ENCODE data around the gene MORN2. TPM values are rescaled to one million over a fixed set of nuclear protein-coding genes. Genes with fewer than 3 reads are reported as not detected.

The MORN2 gene
- total RNA-seq, 1 experiment from 2014 or later, result 12.9 TPM

DNA sequence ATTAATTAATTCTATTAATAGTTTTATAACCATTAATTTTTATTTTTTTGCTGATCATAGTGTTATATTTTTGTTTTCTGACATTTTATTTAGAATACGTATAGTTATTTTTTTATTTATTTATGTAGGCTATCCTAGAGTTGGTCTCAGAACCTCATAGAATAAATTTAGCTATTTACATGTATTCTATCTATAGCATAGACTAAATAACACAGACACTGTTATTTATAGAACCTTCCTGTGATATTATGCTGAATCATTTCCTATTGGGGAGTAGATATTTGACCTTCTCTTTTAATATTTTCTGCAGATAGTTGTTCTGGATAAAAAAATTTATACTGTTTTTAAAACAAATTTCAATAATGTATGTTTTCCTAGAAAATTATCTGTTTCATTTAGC, 34.1 kb downstream of the MORN2 start:
- Mint-ChIP-seq H3K4me3 (ENCODE audit: low read depth, unreplicated experiment) (no peak overlapping the region), H3K9me3 (ENCODE audit: low read depth, unreplicated experiment) (no peaks in the 10 kb centered on the region), H3K27ac (ENCODE audit: unreplicated experiment) (no peak overlapping the region), H3K4me1 (ENCODE audit: low read depth, unreplicated experiment) (no peaks in the 10 kb centered on the region), H3K36me3 (ENCODE audit: insufficient read depth, unreplicated experiment) (no peaks in the 10 kb centered on the region), H3K27me3 (ENCODE audit: unreplicated experiment) (no peaks in the 10 kb centered on the region)
- no TSS peak for BruUV-seq (replicated peaks)
- no peak for DNase-seq
- intact Hi-C loops (cut with micrococcal nuclease; ENCODE audit: unreplicated experiment), result no loop called here
- TF ChIP-seq, protein P1, sequence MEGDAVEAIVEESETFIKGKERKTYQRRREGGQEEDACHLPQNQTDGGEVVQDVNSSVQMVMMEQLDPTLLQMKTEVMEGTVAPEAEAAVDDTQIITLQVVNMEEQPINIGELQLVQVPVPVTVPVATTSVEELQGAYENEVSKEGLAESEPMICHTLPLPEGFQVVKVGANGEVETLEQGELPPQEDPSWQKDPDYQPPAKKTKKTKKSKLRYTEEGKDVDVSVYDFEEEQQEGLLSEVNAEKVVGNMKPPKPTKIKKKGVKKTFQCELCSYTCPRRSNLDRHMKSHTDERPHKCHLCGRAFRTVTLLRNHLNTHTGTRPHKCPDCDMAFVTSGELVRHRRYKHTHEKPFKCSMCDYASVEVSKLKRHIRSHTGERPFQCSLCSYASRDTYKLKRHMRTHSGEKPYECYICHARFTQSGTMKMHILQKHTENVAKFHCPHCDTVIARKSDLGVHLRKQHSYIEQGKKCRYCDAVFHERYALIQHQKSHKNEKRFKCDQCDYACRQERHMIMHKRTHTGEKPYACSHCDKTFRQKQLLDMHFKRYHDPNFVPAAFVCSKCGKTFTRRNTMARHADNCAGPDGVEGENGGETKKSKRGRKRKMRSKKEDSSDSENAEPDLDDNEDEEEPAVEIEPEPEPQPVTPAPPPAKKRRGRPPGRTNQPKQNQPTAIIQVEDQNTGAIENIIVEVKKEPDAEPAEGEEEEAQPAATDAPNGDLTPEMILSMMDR (IDR thresholded peaks at IDR 0.05; ENCODE audit: unreplicated experiment), result no peak
- CTCF ChIA-PET, result interaction anchor here (0.6 to 1.0 kb wide), 2 partner anchors 10 to 11 kb away, joined by 3 read pairs; no protein-coding TSS in a partner anchor

DNA sequence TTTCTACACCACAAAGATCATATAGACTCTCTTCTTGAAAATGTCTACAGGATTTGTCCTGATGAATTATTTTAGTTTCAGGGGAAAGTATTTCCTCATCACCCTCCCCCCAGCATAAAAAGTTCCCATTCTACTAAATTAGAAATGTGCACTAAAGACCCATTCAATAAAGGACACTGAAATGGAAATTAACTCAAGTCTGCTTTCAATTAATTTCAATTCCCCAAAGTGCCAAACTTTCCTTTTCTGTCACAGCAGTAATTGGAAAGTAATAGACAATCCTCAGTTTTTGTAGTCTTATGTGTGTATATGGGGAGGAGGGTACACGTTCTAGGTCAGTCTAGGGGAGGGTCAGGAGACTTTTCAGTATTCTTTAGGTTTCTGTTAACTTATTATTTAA, 35.4 kb downstream of the MORN2 start:
- Mint-ChIP-seq H3K4me3 (ENCODE audit: low read depth, unreplicated experiment) (no peak overlapping the region), H3K27me3 (ENCODE audit: unreplicated experiment) (no peaks in the 10 kb centered on the region), H3K27ac (ENCODE audit: unreplicated experiment) (no peak overlapping the region), H3K36me3 (ENCODE audit: insufficient read depth, unreplicated experiment) (no peaks in the 10 kb centered on the region), H3K4me1 (ENCODE audit: low read depth, unreplicated experiment) (no peaks in the 10 kb centered on the region), H3K9me3 (ENCODE audit: low read depth, unreplicated experiment) (no peaks in the 10 kb centered on the region)
- DNase-seq, result no peak
- BruUV-seq (replicated peaks), result no TSS peak
- CTCF ChIA-PET, result no interaction called here
- TF ChIP-seq, protein P1 (IDR thresholded peaks at IDR 0.05; ENCODE audit: unreplicated experiment), result no peak
- intact Hi-C loops (cut with micrococcal nuclease; ENCODE audit: unreplicated experiment), result no loop called here

DNA sequence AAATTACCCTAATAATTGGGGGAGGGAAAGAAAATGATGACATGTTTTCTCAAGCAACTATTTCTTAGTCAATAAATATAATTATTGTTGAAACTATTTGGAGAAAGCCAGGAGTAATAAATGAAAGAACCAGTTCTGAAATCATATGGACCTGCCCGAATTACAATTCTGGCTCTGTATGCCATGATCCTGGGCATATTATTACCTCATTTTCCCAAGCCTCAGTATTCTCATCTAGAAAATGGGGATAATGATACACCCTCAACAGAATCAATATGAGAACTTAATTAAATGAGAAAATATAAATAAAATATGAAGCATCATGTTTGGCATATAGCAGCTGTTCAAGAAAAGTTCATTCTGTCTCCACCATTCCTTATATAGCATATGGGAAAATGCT, 36.8 kb downstream of the MORN2 start:
- no peak overlapping the region for H3K4me3 Mint-ChIP-seq (ENCODE audit: low read depth, unreplicated experiment)
- H3K4me1 Mint-ChIP-seq (ENCODE audit: low read depth, unreplicated experiment), result no peaks in the 10 kb centered on the region
- H3K9me3 Mint-ChIP-seq (ENCODE audit: low read depth, unreplicated experiment), result no peaks in the 10 kb centered on the region
- no peaks in the 10 kb centered on the region for H3K27me3 Mint-ChIP-seq (ENCODE audit: unreplicated experiment)
- no peak overlapping the region for H3K27ac Mint-ChIP-seq (ENCODE audit: unreplicated experiment)
- no peak for DNase-seq
- intact Hi-C loops (cut with micrococcal nuclease; ENCODE audit: unreplicated experiment), result no loop called here
- TF ChIP-seq, protein P1 (IDR thresholded peaks at IDR 0.05; ENCODE audit: unreplicated experiment), result no peak
- CTCF ChIA-PET, result interaction anchor here (0.6 to 0.7 kb wide), 3 partner anchors 419 to 789 kb away, joined by 4 to 6 read pairs (median 4); no protein-coding TSS in a partner anchor
- no peaks in the 10 kb centered on the region for H3K36me3 Mint-ChIP-seq (ENCODE audit: insufficient read depth, unreplicated experiment)
- no TSS peak for BruUV-seq (replicated peaks)

DNA sequence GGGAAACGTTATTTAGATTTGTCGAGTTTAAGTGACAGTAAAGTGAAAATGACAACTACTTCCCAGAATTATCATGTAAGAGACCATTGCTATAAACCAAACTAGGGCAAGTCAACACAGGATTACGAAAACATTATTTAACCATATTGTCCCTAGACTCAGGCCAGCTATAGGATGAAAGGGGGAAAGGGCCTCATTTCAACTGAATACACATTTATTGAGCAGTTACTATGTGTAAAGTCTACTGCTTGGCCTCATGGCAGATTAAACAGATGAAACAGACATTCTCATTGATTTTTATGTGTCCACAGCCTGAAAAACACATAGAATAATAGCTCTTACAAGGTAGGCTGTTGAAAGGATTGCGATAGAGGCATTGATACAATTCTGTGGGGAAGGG, 46.6 kb downstream of the MORN2 start:
- Mint-ChIP-seq H3K4me1 (ENCODE audit: low read depth, unreplicated experiment) (no peaks in the 10 kb centered on the region), H3K27me3 (ENCODE audit: unreplicated experiment) (peaks cover 13% of the 10 kb centered on the region), H3K4me3 (ENCODE audit: low read depth, unreplicated experiment) (no peak overlapping the region), H3K27ac (ENCODE audit: unreplicated experiment) (no peak overlapping the region), H3K36me3 (ENCODE audit: insufficient read depth, unreplicated experiment) (no peaks in the 10 kb centered on the region), H3K9me3 (ENCODE audit: low read depth, unreplicated experiment) (no peaks in the 10 kb centered on the region)
- BruUV-seq (replicated peaks), result no TSS peak
- TF ChIP-seq, protein P1 (IDR thresholded peaks at IDR 0.05; ENCODE audit: unreplicated experiment), result no peak
- intact Hi-C loops (cut with micrococcal nuclease; ENCODE audit: unreplicated experiment), result no loop called here
- CTCF ChIA-PET, result no interaction called here
- no peak for DNase-seq
